GM06990 (cell line): Measurements from ENCODE around the gene PKDREJ.

Experiments used
- DNase-seq: peaks from one replicate; pipeline ENCODE4 v3.0.0-alpha.2; 2011; ENCODE audit not compliant: insufficient read length; ENCODE audit errors: extremely low read depth
- H3K27me3 ChIP-seq: replicated peaks from 2 replicates; pipeline ENCODE4 v1.6.0; 2011; ENCODE audit warnings: low read length; ENCODE audit not compliant: control insufficient read depth, insufficient read depth
- H3K36me3 ChIP-seq: 2 replicates; pipeline ENCODE4 v1.5.1; 2011; ENCODE audit warnings: low read length; ENCODE audit not compliant: control insufficient read depth, insufficient read depth
- H3K4me3 ChIP-seq: replicated peaks from 2 replicates; pipeline ENCODE4 v1.5.1; 2011; ENCODE audit warnings: low read depth, mild to moderate bottlenecking, control low read depth, low read length
- TF ChIP-seq, protein P1 (sequence below): IDR thresholded peaks from 2 replicates; pipeline ENCODE4 v1.5.1; 2011; ENCODE audit warnings: low read length, control low read depth, mild to moderate bottlenecking, inconsistent platforms; ENCODE audit not compliant: insufficient read depth, poor library complexity, severe bottlenecking

PKDREJ gene

DNA sequence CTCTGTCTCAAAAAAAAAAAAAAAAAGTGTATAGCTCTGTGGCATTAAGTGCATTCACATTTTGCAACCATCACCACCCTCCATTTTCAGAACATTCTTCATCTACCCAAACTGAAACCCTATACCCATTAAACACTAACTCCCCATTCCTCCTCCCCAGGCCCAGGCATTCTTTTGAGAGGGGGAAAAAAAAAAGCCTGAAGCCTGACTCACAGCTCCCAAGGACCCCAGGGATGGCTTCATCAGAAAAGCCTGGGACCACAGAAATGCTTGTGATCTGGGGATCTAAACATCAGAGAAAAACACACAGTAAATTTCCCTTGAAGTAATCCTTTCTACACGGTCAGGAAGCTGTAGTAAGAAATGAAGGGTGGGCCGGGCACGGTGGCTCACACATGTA lies 22.9 kb upstream of the PKDREJ start:
- Histone ChIP-seq H3K4me3 (no peak overlapping the region), H3K36me3 (peaks cover 22% of the 10 kb centered on the region), H3K27me3 (no peaks in the 10 kb centered on the region)
- no peak for DNase-seq
- TF ChIP-seq, protein P1, sequence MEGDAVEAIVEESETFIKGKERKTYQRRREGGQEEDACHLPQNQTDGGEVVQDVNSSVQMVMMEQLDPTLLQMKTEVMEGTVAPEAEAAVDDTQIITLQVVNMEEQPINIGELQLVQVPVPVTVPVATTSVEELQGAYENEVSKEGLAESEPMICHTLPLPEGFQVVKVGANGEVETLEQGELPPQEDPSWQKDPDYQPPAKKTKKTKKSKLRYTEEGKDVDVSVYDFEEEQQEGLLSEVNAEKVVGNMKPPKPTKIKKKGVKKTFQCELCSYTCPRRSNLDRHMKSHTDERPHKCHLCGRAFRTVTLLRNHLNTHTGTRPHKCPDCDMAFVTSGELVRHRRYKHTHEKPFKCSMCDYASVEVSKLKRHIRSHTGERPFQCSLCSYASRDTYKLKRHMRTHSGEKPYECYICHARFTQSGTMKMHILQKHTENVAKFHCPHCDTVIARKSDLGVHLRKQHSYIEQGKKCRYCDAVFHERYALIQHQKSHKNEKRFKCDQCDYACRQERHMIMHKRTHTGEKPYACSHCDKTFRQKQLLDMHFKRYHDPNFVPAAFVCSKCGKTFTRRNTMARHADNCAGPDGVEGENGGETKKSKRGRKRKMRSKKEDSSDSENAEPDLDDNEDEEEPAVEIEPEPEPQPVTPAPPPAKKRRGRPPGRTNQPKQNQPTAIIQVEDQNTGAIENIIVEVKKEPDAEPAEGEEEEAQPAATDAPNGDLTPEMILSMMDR, result no peak

DNA sequence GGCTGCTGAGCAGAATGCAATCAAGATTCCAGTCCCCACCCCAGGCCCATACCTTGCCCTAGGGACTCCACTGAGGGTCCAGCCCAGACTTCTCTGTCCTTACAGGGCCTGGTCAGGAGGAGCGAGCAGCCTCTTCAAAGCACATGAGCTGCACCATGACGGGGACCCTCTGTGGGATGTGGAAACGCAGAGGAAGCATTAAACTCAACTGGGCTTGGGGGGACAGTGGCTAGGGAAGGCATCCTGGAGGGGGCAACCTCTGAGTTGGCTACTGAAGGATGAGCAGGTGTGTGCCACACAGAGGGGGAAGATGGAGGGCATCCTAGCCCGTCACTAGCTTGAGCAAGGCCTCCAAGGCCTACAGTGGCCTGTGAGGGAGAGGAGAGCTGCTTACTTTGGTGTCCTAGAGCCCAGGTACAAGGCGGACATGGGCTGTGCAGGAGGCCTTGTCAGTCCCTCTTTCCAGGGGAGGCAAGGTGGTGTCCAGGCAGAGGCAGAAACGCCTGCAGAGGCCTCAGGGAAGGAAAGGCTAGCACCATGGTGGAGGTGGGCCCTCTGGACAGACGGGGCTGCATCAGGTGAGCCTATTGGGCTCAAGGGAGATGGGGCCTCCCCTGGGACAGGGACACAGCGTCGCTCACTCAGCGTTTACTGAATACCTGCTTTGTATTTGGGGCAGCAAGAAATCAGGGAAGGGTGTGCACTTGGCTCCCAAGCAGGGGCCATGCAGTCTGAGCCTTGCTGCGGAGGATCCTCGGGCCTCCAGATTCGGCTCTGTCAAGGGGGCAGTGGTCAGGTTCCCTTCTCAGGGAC lies 18.9 kb upstream of the PKDREJ start:
- Histone ChIP-seq H3K36me3 (peaks cover 33% of the 10 kb centered on the region), H3K4me3 (no peak overlapping the region), H3K27me3 (no peaks in the 10 kb centered on the region)
- TF ChIP-seq, protein P1, result no peak
- no peak for DNase-seq

DNA sequence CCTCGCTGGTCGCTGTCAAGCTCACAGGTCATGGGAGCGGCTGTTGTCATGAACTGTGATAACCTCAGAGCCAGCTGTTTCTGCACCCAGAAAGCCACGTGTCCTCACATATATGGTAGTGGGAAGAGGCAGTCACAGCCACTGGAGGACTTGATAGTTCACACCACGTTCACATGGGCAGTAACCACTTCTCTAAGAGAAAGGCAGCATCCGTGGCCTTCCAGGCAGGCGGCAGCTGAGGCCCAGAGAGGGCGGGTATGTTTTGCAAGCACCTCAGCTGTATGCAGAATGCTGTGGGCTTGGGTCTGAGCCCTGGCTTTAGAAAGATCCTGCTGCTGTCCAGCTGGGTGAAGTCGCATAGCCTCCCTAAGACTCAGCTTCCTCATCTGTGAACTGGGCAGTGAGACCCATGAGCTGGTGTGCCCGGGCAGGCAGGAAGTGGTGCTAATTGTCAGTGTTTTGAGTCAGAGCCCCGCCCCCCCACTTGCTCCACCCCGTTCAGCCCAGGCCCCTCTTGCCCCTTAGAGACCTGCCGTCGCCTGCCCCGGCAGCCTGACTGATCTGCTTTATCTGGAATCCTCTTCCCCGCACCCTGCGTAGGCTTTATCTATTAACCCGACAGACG lies 18.0 kb upstream of the PKDREJ start:
- no peak overlapping the region for H3K4me3 ChIP-seq
- no peak for DNase-seq
- TF ChIP-seq, protein P1, result no peak
- H3K27me3 ChIP-seq, result no peaks in the 10 kb centered on the region
- H3K36me3 ChIP-seq, result peaks cover 31% of the 10 kb centered on the region

DNA sequence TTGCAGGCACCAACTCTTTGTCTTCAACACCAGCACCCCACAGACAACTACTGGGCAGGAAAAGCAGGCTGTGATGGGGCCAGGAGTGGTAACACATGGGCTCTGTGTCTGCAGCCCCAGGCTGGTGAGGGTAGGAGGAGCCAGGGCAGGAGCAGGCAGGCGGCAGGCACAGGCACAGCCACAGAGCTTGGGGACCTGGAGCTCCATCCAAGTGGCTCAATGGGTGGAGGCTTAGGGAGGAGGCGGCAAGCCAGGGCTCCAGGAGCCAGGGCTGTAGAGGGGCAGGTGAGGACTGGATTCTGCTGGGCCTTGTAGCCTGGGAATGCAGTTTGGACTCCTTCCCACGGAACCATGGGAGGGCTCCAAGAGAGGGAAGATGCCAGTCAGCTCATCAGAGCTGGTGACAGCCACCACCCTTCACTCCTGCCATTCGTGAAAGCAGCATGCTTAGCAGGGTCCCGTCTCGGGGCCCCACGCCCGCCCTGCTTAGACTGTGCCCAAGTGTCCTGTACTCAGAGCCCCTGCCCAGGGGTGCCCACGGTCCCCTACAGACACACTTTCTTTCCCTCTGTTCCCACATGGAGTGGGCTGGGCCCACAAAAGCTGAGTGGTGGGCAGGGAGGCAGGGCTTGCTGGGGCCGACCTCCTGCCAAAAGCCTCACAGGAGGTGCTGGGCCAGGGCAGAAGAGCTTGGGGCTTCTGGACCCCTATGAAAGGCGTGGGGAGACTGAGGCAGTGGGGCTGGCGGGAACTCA lies 17.1 kb upstream of the PKDREJ start:
- H3K36me3 ChIP-seq, result peaks cover 30% of the 10 kb centered on the region

More for the DNA sequence above, 17.1 kb upstream of the PKDREJ start:
- TF ChIP-seq, protein P1, result no peak
- Histone ChIP-seq H3K4me3 (no peak overlapping the region), H3K27me3 (no peaks in the 10 kb centered on the region)
- DNase-seq, result no peak
